Measurements from ENCODE around the gene KLHL33.
"Not testable (repeated sequence)": the region's sequence is repeated elsewhere in the genome, so short reads cannot be mapped to it uniquely, and the experiment has no call there.

The KLHL33 gene

DNA sequence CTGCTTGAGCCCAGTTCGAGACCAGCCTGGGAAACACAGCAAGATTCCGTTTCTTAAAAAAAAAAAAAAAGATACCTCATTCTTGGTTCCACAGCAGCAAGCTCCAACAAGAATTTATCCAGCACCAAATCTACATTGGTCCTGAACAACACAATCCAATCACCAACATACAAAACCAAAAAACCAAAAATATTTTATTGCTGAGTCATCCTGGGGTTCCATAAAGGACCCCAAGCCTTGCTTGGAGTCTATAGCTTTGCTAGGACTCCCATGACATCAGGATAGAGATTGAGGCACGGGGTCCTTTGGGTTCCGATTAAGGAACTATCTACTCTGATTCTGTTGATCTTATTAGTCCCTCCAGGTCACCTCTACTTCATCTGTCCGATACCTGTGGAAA lies 10.9 kb upstream of the KLHL33 start:
- no peak for DNase-seq (ENCODE audit: low spot score)

DNA sequence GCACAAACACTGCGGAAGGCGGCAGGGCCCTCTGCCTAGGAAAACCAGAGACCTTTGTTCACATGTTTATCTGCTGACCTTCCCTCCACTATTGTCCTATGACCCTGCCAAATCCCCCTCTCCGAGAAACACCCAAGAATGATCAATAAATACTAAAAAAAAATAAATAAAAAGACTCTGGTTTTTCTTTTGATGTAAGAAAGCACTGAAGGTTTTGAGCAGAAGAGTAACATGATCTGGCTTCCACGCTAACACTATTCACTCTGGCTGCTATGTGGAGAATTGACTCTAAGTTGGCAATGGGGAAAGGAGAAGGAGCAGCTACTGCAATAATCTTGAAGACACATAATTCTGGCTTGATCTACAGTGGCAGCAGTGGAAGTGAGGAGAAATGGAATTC lies 7.7 kb upstream of the KLHL33 start:
- DNase-seq (ENCODE audit: low spot score) = not testable (repeated sequence)

DNA sequence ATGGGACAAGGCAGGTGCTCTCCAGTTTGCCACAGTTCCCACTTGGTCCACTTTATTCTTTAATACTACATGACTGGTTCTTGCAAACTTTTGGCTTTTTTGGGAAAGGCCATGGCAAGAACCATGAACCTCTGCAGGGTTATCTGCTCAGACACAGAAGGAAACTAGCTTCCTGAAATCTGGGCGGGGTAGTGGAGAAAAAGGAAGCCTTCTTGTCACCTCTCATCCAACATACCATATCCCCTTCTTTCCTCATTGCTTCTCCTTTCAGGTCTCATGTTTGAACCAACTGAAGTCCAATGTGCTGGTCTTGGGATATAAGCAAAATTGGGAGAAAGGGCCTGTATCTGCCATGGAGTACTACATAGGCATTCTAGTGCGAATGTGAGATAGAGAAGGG lies 5.5 kb upstream of the KLHL33 start:
- DNase-seq (ENCODE audit: low spot score) = no peak

DNA sequence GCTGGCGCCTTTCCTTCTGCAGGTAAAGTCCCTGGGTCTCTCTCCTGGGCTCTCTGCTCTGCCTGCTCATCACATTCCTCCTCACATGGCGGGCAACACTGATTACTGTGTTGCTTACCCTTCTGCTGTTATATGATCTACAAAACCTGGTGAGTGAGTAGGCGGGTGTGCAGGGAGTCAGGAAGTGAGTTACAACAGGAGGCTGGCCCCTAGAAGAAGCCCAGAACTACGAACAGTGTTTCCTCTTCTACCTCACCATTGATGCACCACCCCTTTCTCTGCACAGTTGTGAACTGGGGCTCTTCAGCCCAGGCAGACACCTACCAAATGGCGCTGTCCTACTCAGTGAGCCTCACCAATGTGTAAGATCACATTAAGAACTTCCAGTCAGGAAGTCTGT lies 4.9 kb upstream of the KLHL33 start:
- DNase-seq (ENCODE audit: low spot score) = no peak

DNA sequence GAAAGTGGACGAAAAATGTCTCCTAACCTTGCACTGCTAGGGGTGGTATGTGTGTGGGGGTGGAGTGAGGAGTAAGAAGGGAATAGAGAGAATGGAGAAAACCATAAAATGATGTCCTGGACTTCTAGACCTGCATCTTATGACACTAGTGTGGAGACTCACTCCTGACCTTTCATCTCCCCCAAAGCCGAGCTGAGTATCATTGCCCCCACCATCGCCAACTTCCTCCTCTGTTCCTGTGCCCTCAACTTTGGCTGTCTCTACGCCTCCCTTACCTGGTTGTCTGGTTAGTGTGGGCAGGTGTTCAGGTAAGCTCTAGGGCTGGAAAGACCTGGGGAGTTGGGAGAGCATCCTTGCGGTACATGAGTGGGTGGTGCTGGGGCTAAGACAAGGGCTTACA lies 4.5 kb upstream of the KLHL33 start:
- no peak for DNase-seq (ENCODE audit: low spot score)

DNA sequence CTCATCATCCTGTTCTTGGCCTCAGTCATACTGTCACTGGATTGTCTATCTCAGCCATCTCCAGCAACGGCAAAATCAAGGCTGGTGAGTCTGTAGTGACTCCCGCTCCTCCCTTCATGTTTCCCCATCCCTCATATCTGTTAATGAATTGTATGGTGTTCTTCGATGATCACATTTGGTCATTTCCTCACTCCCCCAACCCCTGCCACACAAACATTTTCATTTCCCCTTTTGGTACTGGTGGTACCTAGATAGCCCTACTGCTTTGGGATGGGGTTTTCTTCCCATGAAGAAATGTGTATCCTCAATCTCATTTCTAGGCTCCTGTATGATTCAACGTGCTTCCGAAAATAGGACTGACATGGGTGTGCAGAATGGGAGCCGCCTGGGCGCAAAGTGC lies 2.7 kb upstream of the KLHL33 start:
- no peak for DNase-seq (ENCODE audit: low spot score)

DNA sequence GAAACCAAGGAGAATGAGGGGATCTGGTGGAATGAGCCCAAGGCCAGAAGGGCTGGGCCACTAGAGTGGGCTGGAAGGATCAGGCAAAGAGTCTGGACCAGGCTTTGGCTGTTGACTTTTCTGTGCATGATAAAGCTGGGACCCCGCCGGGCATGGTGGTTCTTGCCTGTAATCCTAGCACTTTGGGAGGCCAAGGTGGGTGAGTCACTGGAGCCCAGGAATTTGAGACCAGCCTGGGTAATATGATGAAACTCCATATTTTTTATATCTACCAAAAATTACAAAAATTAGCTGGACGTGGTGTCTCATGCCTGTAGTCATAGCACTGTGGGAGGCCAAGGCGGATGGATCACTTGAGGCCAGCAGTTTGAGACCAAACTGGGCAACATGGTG lies 393 bp upstream of the KLHL33 start:
- no peak for DNase-seq (ENCODE audit: low spot score)

DNA sequence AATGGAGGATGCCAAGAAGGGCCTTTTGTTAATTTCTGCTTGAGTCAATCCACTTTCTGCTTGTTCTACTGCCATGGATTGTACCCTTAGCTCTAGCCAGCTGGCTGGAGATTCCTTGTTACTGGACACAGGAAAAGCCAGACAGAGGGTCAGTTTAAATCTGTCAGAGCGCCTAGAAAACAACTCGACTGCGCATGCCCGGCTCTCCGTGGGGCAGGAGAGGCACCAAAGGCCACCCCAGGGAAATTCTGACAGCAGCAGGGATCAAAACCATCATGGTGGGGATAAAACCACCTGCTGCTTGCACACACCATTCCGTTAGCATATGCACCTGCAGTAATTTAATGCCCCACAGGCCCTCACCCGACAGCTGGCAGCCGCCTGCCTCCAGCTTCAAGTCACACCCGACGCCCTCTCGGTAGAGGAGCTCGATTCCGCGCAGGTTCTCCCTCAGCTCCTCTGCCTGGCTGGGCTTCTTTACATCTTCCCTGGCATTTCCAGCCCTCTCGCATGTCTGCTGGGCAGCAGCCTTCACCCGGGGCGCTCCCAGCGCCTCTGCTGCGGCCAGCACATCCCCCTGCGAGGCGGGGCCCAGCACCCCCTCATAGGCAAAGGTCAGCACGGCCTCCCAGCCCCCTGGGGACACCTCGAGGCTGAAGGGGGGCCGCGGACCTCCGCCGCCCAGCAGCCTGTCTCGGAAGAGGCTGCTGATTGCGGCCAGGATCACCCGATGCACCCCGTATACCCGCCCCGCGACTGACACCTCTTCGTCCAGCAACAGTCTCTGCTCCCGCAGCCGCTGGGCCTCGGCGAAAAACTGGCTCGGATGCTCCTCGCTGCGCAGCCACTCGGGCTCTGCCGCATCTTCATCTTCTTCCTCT lies 1.0 kb downstream of the KLHL33 start:
- DNase-seq (ENCODE audit: low spot score) = no peak

DNA sequence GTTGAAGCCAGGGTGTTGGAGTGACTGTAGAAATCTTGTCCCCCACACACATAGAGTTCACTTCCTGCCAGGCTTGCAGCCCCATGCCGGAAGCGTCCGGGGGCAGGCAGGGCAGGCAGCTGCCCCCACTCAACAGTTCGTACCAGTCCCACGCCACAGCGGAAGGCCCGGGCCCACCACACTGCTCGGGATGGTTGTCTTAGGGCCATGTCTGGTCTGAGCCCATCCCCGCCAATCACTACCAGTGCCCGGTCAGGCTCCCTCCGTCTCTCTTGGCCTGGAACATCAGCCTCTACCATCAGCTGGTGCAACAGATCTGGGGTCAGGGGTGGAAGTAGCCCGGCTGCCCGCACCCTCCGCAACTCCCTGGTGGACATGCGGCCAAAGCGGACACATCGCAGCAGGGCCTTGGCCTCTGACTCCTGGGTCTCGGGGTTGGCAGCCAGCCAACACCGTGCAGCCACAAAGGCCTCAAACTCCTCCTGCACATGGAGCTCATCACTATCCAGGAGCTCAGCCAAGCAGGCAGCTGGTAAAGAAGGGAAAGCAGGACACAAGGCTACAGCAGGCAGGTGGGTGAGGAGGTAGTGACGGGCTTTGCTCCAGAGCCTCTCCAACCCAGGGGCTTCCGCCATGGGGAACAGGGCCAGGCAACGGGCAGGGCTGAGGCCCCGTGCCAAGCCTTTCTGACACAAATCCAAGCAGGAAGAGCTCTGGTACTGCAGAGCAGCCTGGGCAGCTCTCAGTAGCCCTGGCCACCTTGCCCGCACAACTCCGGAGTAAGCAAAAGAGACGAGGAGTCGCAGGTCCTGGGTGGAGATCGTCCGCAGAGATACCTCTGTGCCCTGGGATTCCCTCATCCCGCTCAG lies 5.9 kb downstream of the KLHL33 start:
- no peak for DNase-seq (ENCODE audit: low spot score)

DNA sequence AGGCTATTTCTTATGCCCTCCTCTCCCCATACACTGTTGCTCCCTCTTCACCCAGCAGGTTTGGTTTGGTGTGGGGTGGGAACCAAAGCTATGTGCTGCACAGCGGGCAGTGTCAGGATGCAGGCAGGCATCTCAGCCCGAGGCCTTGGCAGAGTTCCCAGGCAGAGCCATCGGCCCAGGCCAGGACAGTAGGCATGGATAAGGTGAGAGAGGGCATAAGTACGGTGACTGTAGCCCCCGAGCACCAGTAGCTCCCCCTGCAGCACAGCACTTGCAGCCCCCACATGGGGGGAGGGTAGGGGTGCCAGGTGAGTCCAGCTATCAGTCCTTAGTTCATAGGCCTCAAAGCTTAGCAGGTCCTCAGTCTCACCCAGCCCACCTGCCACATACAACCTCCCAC lies 7.2 kb downstream of the KLHL33 start:
- DNase-seq (ENCODE audit: low spot score) = no peak

DNA sequence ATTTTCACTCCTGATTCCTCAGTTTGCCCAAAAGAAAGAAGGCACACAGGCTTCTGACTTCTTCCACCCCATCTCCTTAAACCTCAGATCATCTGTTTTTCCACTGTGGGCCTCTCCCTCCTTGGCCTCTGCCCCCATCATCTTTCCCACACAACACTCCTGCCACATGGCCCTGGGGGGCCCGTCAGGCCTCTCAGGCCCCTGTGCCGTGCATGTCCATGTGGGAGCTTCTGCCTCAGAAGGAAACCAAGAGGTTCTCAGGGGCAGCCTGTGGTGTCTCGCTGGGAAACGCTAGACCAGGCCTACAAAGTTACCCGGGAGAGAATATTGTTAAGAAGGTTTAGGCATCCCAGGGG lies 8.0 kb downstream of the KLHL33 start:
- no peak for DNase-seq (ENCODE audit: low spot score)

DNA sequence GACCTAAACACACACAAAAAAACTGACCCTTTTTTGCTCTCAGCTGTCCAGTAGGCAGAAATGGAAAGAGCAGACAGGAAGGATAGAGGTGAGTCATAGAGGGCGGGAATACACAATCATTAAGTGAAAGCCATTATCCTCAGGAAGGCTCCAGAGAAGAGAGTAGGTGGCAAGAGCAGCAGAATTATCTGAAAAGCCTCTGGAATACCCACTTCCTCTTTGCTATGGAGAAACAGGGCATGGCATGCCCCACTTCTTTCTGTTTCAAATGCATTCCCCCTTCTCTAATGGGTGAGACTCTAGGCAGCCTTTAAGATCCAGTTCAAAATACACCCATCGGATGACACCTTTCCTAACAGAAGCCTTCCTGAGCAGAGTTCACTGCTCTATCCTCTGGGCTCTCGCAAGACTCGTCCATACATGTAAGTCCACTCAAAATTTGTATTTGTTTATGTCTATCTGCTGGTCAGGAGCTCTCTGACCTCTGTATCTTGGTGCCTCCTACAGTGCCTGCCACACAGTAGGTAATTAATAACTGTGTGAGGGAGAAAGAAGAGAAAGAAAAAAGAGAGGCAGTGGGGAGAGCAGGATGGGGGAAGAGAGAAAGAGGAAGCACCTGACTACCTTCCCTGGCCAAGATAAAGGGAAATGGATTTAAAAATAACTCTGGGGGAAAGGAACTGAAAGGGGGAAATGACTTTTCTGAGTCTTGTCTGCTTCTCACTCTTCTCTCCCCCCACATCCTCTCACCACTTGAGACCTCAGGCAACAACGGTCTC lies 8.5 kb downstream of the KLHL33 start:
- peak; percentile 61 for DNase-seq (ENCODE audit: low spot score)

DNA sequence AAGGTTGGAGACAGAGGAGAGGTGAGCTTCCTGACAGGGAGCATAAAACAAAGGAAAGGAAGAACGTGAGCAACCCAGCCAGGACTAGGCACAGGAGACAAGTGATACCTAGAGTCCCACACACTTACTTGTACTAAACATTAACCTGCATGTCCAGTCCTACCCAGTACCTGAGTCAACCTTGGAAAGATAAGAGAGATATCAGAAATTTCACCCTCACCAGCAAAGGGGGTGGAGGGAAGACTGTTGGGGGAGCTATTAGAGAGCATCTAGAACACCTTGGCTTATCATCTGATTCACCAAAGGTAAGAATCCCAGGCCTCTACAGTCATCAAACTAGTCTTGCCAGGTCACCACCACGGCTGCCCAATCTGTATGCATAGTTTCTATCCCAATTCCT lies 11.1 kb downstream of the KLHL33 start:
- no peak for DNase-seq (ENCODE audit: low spot score)

DNA sequence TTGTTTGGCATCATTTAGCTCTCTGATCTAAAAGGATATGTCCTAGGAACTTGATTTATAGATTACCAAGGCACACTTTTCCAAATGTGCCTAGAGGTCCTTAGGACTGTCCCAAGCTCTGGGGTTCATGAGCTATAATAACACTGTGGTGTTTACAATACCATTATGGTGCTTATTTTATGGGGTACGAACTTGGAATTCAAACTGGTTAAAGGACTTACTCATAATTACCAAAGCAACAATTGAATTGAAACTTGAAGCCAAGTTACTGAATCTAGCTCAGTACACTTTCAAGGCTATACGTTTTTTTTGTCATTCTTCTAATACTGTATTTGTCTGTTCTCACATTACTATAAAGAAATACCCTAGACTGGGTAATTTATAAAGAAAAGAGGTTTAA lies 13.1 kb downstream of the KLHL33 start:
- no peak for DNase-seq (ENCODE audit: low spot score)

DNA sequence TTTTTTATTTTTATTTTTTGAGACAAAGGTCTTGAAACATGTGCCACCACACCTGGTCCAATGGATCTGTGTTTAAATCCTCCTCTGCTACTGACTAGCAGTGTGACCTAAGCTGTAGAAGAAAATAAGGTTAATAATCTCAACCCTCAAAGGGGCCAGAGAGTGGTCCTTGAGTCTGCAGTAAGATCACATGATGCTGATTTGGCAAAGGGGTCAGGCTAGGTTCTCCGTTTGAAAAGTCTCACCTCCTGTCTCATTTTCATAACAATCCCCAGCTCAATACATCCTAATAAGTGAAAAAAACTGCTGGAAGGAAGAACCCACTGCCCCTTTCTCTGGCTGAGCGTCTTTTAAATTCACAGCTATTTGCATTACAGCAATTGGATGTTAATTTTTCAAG lies 14.7 kb downstream of the KLHL33 start:
- DNase-seq (ENCODE audit: low spot score) = no peak

DNA sequence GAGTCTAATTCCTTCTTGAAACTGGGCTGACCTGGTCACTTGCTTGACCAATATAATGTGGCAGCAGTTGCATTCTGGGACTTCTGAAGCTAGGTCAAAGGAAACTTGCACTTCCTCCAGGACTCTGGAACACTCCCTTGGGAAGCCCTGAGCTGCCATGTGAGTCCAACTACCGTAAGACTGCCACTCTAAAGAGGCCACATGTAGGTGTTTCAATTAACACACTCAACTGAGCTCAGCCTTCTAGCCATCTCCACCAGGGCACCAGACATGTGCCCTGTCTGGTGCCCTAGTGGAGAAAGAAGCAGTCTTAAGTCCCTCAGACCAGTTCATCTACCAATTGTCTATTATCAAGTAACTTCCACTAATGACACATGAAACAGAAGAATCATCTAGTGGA lies 16.5 kb downstream of the KLHL33 start:
- DNase-seq (ENCODE audit: low spot score) = no peak

DNA sequence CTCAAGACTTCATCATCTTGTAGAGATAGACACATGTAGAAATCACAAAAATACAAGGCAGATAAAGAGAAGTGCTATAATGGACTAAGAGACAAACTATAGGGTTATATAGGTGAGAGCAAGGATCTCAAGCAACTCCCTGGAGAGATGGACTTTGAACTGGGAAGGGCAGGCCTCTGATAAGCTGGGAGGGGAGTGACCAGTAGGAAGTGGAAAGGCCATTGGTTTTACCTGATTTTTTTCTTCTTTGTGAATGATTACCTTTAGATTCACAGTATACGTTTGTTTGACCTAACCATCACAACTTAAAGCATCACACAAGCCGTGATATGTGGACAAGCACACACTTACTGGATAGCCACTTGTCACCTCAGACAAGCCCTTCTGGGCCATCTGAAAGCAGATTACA lies 17.5 kb downstream of the KLHL33 start:
- DNase-seq (ENCODE audit: low spot score) = no peak

DNA sequence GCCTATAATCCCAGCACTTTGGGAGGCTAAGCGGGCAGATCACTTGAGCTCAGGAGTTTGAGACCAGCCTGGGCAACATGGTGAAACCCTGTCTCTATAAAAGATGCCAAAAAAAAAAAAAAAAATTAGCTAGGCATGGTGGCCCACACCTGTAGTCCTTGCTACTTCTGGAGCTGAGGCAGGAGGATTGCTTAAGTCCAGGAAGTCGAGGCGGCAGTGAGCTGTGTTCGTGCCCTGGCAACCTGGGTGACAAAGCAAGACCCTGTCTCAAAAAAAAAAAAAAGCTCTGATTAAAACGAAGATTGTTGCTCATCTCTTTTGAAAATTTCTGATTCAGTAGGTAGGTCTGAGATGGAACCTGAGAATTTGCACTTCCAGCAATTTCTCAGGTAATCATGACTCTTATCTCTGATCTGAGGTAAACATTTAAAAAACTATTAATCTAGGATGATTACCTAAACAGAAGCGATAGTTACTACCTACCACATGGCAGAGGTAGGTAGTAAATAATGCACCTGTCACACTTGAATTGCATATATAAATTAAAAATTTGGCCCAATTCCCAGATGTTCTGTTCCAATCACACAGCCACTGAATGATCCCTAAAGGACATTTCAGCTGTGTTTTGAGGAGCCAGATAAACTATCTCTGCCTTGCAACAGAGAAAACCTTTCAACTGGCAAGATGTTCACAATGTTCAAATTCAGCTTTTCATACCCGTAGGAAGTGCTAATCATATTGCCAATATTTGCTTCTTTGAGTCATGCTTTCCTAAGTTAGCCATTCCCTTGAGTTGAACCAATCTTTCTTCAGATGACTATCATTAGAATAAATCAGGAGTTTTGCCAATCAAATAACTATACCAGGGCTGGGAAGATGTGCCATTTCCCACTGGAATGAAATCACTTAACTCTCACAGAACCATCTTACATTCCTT lies 18.4 kb downstream of the KLHL33 start:
- no peak for DNase-seq (ENCODE audit: low spot score)

DNA sequence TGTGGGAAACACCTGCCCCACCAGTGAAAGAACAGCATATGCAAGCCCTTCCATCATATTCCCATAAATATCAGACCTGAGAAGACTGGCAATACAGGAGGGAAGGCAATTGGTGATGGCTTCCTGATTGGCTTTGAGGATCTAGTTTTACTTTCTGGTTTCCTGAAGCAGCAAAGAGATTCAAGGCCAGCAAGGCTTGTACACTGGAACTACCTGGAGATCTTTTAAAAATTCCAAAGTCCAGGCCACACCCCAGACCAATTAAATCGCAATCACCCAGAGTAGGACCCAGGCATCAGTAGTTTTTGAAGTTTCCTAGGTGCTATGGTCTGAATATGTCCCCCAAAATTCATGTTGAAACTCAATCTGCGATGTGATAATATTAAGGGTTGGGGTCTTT lies 19.7 kb downstream of the KLHL33 start:
- DNase-seq (ENCODE audit: low spot score) = no peak

DNA sequence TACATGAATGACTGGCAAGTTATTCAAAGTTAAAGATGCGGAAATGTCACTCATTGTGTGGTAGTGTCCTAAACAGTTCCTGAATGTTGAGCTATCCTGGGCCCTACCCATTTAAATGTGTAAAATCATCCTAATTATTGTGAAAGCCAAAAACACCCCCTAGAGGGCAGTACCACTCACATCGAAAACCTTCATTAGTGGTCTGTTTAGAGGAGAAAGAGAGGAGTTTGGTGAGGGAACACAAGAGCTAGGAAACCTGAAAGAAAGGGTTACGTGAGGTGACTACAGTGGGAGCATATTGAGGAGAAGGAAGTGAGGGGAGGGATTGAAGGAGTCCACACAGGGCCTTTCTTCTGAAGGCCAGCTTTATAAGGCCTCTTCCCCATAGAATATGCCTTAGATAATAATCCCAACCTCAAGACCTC lies 20.2 kb downstream of the KLHL33 start:
- peak; percentile 77 for DNase-seq (ENCODE audit: low spot score)

DNA sequence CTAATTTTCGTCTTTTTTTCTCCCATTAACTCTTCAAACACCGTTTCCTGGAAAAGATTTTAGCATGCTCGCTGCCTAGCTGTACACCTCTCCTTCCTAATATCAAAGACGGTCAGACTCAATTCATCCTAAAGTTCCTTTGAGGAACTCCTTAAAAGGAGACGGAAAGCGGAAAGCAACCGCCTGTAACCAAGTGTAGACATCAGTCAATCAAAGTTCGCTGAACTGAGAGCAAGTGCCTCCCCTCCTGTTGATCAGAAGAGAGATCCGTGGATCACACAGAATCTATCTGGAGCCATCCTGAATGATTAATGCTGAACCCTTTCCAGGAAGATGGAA lies 22.3 kb downstream of the KLHL33 start:
- peak; percentile 76 for DNase-seq (ENCODE audit: low spot score)
